ENCODE results near the gene ERGIC3.
A peak's percentile ranks its signal among the peaks of the same experiment; 100 is the strongest.

Gene ERGIC3

GRCh38 chr20:35600176-35600992 is 58.5 kb downstream of the ERGIC3 start:
- H3K4me3 ChIP-seq (ENCODE audit: low read length): peak overlapping the region; percentile 36
- no peak for TF ChIP-seq CTCF (IDR thresholded peaks at IDR 0.05; ENCODE audit: insufficient read depth, low read depth, low read length, missing control alignments)
- no peak for DNase-seq (ENCODE audit: low read depth)

- peak; percentile 83 for DNase-seq (ENCODE audit: low read depth)
- peak; percentile 44 for TF ChIP-seq CTCF (IDR thresholded peaks at IDR 0.05; ENCODE audit: insufficient read depth, low read depth, low read length, missing control alignments)
- peak overlapping the region; percentile 36 for H3K4me3 ChIP-seq (ENCODE audit: low read length)
Observed at GRCh38 chr20:35600993-35601973, 59.4 kb downstream of the ERGIC3 start.

GRCh38 chr20:35601990-35602389 is 60.1 kb downstream of the ERGIC3 start:
- no peak for DNase-seq (ENCODE audit: low read depth)
- TF ChIP-seq CTCF (IDR thresholded peaks at IDR 0.05; ENCODE audit: insufficient read depth, low read depth, low read length, missing control alignments): no peak
- H3K4me3 ChIP-seq (ENCODE audit: low read length): peak overlapping the region; percentile 36

- no peak for DNase-seq (ENCODE audit: low read depth)
- no peak for TF ChIP-seq CTCF (IDR thresholded peaks at IDR 0.05; ENCODE audit: insufficient read depth, low read depth, low read length, missing control alignments)
- H3K4me3 ChIP-seq (ENCODE audit: low read length): no peak overlapping the region
Observed at GRCh38 chr20:35602851-35603495, 61.1 kb downstream of the ERGIC3 start.

- no peak for DNase-seq (ENCODE audit: low read depth)
- no peak overlapping the region for H3K4me3 ChIP-seq (ENCODE audit: low read length)
- TF ChIP-seq CTCF (IDR thresholded peaks at IDR 0.05; ENCODE audit: insufficient read depth, low read depth, low read length, missing control alignments): no peak
Observed at GRCh38 chr20:35603695-35604448, 62.0 kb downstream of the ERGIC3 start.

- peak; percentile 37 for DNase-seq (ENCODE audit: low read depth)
- no peak overlapping the region for H3K4me3 ChIP-seq (ENCODE audit: low read length)
- peak; percentile 48 for TF ChIP-seq CTCF (IDR thresholded peaks at IDR 0.05; ENCODE audit: insufficient read depth, low read depth, low read length, missing control alignments)
Observed at GRCh38 chr20:35604449-35604747, 62.5 kb downstream of the ERGIC3 start.
